Measurements from ENCODE around the gene MACROD2.

The MACROD2 gene

GRCh38 chr20:15609921-15610320, 1614.6 kb downstream of the MACROD2 start:
- DNase-seq (ENCODE audit: low spot score) = no peak
- TF ChIP-seq CTCF (IDR thresholded peaks at IDR 0.05; ENCODE audit: extremely low read depth, missing control alignments) = no peak

GRCh38 chr20:15610787-15611186, 1615.5 kb downstream of the MACROD2 start:
- no peak for DNase-seq (ENCODE audit: low spot score)

GRCh38 chr20:15611541-15611940, 1616.2 kb downstream of the MACROD2 start:
- DNase-seq (ENCODE audit: low spot score) = no peak
- TF ChIP-seq CTCF (IDR thresholded peaks at IDR 0.05; ENCODE audit: extremely low read depth, missing control alignments) = no peak

More at GRCh38 chr20:15610787-15611186, 1615.5 kb downstream of the MACROD2 start:
- TF ChIP-seq CTCF (IDR thresholded peaks at IDR 0.05; ENCODE audit: extremely low read depth, missing control alignments) = no peak

GRCh38 chr20:15612198-15612597, 1616.9 kb downstream of the MACROD2 start:
- no peak for TF ChIP-seq CTCF (IDR thresholded peaks at IDR 0.05; ENCODE audit: extremely low read depth, missing control alignments)
- DNase-seq (ENCODE audit: low spot score) = no peak

GRCh38 chr20:15612769-15613168, 1617.5 kb downstream of the MACROD2 start:
- TF ChIP-seq CTCF (IDR thresholded peaks at IDR 0.05; ENCODE audit: extremely low read depth, missing control alignments) = no peak
- DNase-seq (ENCODE audit: low spot score) = no peak

GRCh38 chr20:15613530-15613929, 1618.2 kb downstream of the MACROD2 start:
- TF ChIP-seq CTCF (IDR thresholded peaks at IDR 0.05; ENCODE audit: extremely low read depth, missing control alignments) = no peak
- no peak for DNase-seq (ENCODE audit: low spot score)

GRCh38 chr20:15616626-15617025, 1621.3 kb downstream of the MACROD2 start:
- no peak for TF ChIP-seq CTCF (IDR thresholded peaks at IDR 0.05; ENCODE audit: extremely low read depth, missing control alignments)
- DNase-seq (ENCODE audit: low spot score) = no peak
